ENCODE results near the gene SLC13A2.

- TF ChIP-seq CTCF (IDR thresholded peaks at IDR 0.05) (no peak), POLR2A (IDR thresholded peaks at IDR 0.05) (no peak)
Measured at GRCh38 chr17:28518132-28518531, 44.7 kb downstream of the SLC13A2 start.

All from heart left ventricle (tissue), 13 donors.